ENCODE results near the gene SLC12A7.
A peak's percentile ranks its signal among the peaks of the same experiment; 100 is the strongest.
"Not testable (repeated sequence)": the region's sequence is repeated elsewhere in the genome, so short reads cannot be mapped to it uniquely, and the experiment has no call there.

The SLC12A7 gene

GRCh38 chr5:1127959-1128785 lies 16.3 kb upstream of the SLC12A7 start:
- DNase-seq: no peak
- Histone ChIP-seq H3K4me3 (no peak overlapping the region), H3K36me3 (no peaks in the 10 kb centered on the region), H3K27ac (no peak overlapping the region), H3K27me3 (peaks cover 0 to 53% of the 10 kb centered on the region in 2 donors), H3K4me1 (peaks cover 0 to 12% (median 0%) of the 10 kb centered on the region in 4 donors), H3K9me3 (no peaks in the 10 kb centered on the region)
- TF ChIP-seq, protein P1, sequence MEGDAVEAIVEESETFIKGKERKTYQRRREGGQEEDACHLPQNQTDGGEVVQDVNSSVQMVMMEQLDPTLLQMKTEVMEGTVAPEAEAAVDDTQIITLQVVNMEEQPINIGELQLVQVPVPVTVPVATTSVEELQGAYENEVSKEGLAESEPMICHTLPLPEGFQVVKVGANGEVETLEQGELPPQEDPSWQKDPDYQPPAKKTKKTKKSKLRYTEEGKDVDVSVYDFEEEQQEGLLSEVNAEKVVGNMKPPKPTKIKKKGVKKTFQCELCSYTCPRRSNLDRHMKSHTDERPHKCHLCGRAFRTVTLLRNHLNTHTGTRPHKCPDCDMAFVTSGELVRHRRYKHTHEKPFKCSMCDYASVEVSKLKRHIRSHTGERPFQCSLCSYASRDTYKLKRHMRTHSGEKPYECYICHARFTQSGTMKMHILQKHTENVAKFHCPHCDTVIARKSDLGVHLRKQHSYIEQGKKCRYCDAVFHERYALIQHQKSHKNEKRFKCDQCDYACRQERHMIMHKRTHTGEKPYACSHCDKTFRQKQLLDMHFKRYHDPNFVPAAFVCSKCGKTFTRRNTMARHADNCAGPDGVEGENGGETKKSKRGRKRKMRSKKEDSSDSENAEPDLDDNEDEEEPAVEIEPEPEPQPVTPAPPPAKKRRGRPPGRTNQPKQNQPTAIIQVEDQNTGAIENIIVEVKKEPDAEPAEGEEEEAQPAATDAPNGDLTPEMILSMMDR (IDR thresholded peaks at IDR 0.05): no peak
- intact Hi-C loops (cut with DNase I; ENCODE audit: low total_unique reads): no loop called here

GRCh38 chr5:1125695-1126094 lies 13.8 kb upstream of the SLC12A7 start:
- H3K4me3 ChIP-seq: not testable (repeated sequence)

DNA sequence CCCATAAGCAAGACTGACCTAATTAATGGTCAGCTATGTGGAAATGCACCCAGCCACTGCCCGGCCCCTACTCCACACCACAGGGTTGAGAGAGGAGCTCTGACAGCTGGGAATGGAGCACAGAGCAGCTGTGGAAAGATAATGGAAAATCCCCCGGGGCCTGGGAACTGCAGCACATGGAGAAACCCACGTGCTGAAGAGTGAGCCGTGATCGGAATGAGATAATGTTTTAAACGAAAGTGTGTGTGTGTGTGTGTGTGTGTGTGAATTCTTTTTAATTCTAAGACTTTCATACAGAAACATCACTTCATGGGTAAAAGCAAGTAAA lies 13.1 kb upstream of the SLC12A7 start:
- intact Hi-C loops (cut with DNase I; ENCODE audit: low total_unique reads): no loop called here
- H3K27ac ChIP-seq: no peak overlapping the region
- peak in 1 of 2 donors; percentile 72 for DNase-seq

More at GRCh38 chr5:1125695-1126094, 13.8 kb upstream of the SLC12A7 start:
- H3K9me3 ChIP-seq; intact Hi-C loops (cut with DNase I; ENCODE audit: low total_unique reads); DNase-seq; H3K27ac ChIP-seq; H3K36me3 ChIP-seq; H3K4me1 ChIP-seq: not testable (repeated sequence)
- peaks cover 0 to 49% of the 10 kb centered on the region in 2 donors for H3K27me3 ChIP-seq

GRCh38 chr5:1124205-1125029 lies 12.6 kb upstream of the SLC12A7 start:
- Histone ChIP-seq H3K36me3 (no peaks in the 10 kb centered on the region), H3K4me3 (no peak overlapping the region), H3K9me3 (no peaks in the 10 kb centered on the region), H3K27me3 (peaks cover 0 to 49% of the 10 kb centered on the region in 2 donors), H3K4me1 (peaks cover 0 to 2% (median 0%) of the 10 kb centered on the region in 4 donors), H3K27ac (no peak overlapping the region)
- DNase-seq: no peak
- TF ChIP-seq, protein P1 (IDR thresholded peaks at IDR 0.05): no peak
- intact Hi-C loops (cut with DNase I; ENCODE audit: low total_unique reads): no loop called here

More for the DNA sequence above, 13.1 kb upstream of the SLC12A7 start:
- no peaks in the 10 kb centered on the region for H3K4me1 ChIP-seq
- no peak overlapping the region for H3K4me3 ChIP-seq
- no peaks in the 10 kb centered on the region for H3K9me3 ChIP-seq
- H3K27me3 ChIP-seq: peaks cover 0 to 49% of the 10 kb centered on the region in 2 donors
- TF ChIP-seq, protein P1 (IDR thresholded peaks at IDR 0.05): no peak
- no peaks in the 10 kb centered on the region for H3K36me3 ChIP-seq

- TF ChIP-seq, protein P1 (IDR thresholded peaks at IDR 0.05): no peak
- H3K4me1 ChIP-seq: peaks cover 0 to 11% (median 0%) of the 10 kb centered on the region in 4 donors
- H3K4me3 ChIP-seq: no peak overlapping the region
- DNase-seq: no peak
- peaks cover 0 to 47% of the 10 kb centered on the region in 2 donors for H3K27me3 ChIP-seq
- H3K27ac ChIP-seq: no peak overlapping the region
- intact Hi-C loops (cut with DNase I; ENCODE audit: low total_unique reads): no loop called here
- H3K36me3 ChIP-seq: no peaks in the 10 kb centered on the region
- H3K9me3 ChIP-seq: no peaks in the 10 kb centered on the region
Observed at GRCh38 chr5:1123418-1124147, 11.7 kb upstream of the SLC12A7 start.
